ENCODE results near the gene GPRC5D.

GPRC5D gene

DNA sequence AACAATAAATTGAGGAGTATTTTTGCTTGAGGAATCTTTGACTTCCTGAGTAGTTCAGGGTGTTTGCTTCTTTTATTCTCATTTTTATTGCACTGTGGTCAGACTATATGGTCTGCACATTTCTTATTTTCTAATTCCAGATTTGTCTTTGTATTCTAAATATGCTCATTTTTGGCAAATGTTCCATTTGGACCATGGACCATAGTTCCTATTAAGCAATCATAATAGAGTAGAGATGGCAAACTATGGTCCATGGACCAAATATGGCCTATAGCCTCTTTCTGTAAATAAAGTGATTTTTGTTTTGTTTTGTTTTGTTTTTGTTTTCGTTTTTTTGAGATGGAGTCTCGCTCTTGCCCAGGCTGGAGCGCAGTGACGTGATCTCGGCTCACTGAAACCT, 58.5 kb downstream of the GPRC5D start (continued):
- TF ChIP-seq, protein P1, sequence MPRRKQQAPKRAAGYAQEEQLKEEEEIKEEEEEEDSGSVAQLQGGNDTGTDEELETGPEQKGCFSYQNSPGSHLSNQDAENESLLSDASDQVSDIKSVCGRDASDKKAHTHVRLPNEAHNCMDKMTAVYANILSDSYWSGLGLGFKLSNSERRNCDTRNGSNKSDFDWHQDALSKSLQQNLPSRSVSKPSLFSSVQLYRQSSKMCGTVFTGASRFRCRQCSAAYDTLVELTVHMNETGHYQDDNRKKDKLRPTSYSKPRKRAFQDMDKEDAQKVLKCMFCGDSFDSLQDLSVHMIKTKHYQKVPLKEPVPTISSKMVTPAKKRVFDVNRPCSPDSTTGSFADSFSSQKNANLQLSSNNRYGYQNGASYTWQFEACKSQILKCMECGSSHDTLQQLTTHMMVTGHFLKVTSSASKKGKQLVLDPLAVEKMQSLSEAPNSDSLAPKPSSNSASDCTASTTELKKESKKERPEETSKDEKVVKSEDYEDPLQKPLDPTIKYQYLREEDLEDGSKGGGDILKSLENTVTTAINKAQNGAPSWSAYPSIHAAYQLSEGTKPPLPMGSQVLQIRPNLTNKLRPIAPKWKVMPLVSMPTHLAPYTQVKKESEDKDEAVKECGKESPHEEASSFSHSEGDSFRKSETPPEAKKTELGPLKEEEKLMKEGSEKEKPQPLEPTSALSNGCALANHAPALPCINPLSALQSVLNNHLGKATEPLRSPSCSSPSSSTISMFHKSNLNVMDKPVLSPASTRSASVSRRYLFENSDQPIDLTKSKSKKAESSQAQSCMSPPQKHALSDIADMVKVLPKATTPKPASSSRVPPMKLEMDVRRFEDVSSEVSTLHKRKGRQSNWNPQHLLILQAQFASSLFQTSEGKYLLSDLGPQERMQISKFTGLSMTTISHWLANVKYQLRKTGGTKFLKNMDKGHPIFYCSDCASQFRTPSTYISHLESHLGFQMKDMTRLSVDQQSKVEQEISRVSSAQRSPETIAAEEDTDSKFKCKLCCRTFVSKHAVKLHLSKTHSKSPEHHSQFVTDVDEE (CRISPR knock-in tag; IDR thresholded peaks at IDR 0.05) = no peak
- TF ChIP-seq, protein P2, sequence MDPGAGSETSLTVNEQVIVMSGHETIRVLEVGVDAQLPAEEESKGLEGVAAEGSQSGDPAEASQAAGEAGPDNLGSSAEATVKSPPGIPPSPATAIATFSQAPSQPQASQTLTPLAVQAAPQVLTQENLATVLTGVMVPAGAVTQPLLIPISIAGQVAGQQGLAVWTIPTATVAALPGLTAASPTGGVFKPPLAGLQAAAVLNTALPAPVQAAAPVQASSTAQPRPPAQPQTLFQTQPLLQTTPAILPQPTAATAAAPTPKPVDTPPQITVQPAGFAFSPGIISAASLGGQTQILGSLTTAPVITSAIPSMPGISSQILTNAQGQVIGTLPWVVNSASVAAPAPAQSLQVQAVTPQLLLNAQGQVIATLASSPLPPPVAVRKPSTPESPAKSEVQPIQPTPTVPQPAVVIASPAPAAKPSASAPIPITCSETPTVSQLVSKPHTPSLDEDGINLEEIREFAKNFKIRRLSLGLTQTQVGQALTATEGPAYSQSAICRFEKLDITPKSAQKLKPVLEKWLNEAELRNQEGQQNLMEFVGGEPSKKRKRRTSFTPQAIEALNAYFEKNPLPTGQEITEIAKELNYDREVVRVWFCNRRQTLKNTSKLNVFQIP (CRISPR knock-in tag; IDR thresholded peaks at IDR 0.05; ENCODE audit: borderline replicate concordance, low read depth) = no peak
- no peak for TF ChIP-seq OSR1 (CRISPR knock-in tag; IDR thresholded peaks at IDR 0.05)
- no peak for TF ChIP-seq CSDC2 (CRISPR knock-in tag; IDR thresholded peaks at IDR 0.05)
- no peak for TF ChIP-seq ZFP3 (CRISPR knock-in tag; IDR thresholded peaks at IDR 0.05)
- TF ChIP-seq BACH2 (CRISPR knock-in tag; IDR thresholded peaks at IDR 0.05; ENCODE audit: borderline replicate concordance) = no peak

- no peak for ATAC-seq
- no peak for TF ChIP-seq PPARA (CRISPR knock-in tag; IDR thresholded peaks at IDR 0.05; ENCODE audit: borderline replicate concordance)
- TF ChIP-seq TOX (CRISPR knock-in tag; IDR thresholded peaks at IDR 0.05; ENCODE audit: borderline replicate concordance) = no peak
- no peak for TF ChIP-seq ZFP30 (CRISPR knock-in tag; IDR thresholded peaks at IDR 0.05)
- TF ChIP-seq OSR1 (CRISPR knock-in tag; IDR thresholded peaks at IDR 0.05) = no peak
Observed at GRCh38 chr12:12892681-12893141, 59.3 kb downstream of the GPRC5D start.

- no peak for TF ChIP-seq CSDC2 (CRISPR knock-in tag; IDR thresholded peaks at IDR 0.05)
- TF ChIP-seq, protein P3, sequence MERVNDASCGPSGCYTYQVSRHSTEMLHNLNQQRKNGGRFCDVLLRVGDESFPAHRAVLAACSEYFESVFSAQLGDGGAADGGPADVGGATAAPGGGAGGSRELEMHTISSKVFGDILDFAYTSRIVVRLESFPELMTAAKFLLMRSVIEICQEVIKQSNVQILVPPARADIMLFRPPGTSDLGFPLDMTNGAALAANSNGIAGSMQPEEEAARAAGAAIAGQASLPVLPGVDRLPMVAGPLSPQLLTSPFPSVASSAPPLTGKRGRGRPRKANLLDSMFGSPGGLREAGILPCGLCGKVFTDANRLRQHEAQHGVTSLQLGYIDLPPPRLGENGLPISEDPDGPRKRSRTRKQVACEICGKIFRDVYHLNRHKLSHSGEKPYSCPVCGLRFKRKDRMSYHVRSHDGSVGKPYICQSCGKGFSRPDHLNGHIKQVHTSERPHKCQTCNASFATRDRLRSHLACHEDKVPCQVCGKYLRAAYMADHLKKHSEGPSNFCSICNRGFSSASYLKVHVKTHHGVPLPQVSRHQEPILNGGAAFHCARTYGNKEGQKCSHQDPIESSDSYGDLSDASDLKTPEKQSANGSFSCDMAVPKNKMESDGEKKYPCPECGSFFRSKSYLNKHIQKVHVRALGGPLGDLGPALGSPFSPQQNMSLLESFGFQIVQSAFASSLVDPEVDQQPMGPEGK (CRISPR knock-in tag; IDR thresholded peaks at IDR 0.05; ENCODE audit: borderline replicate concordance) = no peak
- TF ChIP-seq ZNF565 (CRISPR knock-in tag; conservative IDR thresholded peaks at IDR 0.05; ENCODE audit: low read depth) = no peak
- TF ChIP-seq BACH2 (CRISPR knock-in tag; IDR thresholded peaks at IDR 0.05; ENCODE audit: borderline replicate concordance) = no peak
- TF ChIP-seq RARB (CRISPR knock-in tag; IDR thresholded peaks at IDR 0.05) = no peak
- TF ChIP-seq PPARA (CRISPR knock-in tag; IDR thresholded peaks at IDR 0.05; ENCODE audit: borderline replicate concordance) = no peak
- no peak for TF ChIP-seq ZNF8 (CRISPR knock-in tag; IDR thresholded peaks at IDR 0.05)
- TF ChIP-seq CSRNP3 (CRISPR knock-in tag; IDR thresholded peaks at IDR 0.05) = no peak
- no peak for TF ChIP-seq SNAI2 (CRISPR knock-in tag; IDR thresholded peaks at IDR 0.05)
- TF ChIP-seq ISL1 (CRISPR knock-in tag; IDR thresholded peaks at IDR 0.05) = no peak
- ATAC-seq = peak; percentile 2; the same call in 1 of the 3 replicates
Observed at GRCh38 chr12:12891881-12892355, 60.1 kb downstream of the GPRC5D start.

DNA sequence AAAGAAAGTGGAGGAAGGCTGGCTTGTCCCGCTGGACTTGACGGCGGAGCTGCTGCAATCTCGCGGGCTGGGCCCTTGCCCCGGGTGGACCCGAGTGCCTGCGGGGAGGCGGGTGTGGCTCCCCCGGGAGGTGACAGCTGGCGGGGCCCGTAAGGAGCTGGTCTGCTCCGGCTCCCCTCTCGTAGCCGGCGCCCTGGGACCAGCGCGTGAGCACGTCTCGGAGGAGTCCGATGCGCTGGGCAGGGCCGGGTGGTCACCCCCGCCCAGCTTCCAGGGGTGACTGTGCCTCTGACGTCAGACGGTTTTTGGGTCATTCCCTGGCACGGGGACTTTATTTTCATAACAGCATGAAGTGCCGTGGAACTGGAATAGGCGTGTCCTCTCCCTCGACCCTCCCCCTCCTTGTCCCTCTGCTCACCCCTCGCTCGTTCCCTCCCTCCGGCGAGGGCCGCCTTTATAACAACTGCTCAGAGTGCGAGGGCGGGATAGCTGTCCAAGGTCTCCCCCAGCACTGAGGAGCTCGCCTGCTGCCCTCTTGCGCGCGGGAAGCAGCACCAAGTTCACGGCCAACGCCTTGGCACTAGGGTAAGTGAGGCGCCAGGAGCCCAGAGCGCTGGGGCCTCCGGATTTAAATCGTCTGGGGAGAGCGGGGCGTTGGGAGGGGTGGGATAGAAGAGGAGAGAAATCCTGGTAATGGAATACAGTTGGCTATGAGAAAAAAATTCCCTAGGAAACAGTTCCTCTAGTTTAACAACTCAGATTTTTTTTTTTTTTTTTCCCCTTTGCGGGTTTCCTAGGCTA, 60.7 kb downstream of the GPRC5D start, which contains the start of gene GPRC5A:
GPRC5A (plus strand) TSS at position 483 of the 801 bp plus-strand sequence. CDS start 16,688 bp downstream, outside the sequence.
- ATAC-seq = peak; percentile 84
- TF ChIP-seq ZNF8 (CRISPR knock-in tag; IDR thresholded peaks at IDR 0.05) = no peak
- TF ChIP-seq, protein P3 (CRISPR knock-in tag; IDR thresholded peaks at IDR 0.05; ENCODE audit: borderline replicate concordance) = peak; percentile 92
